GM19468 (cell line): ENCODE results near the gene PPRC1.

Experiments
- ATAC-seq: cut with Tn5 transposase; IDR thresholded peaks from one replicate; pipeline ENCODE4 v1.9.1; 2021; ENCODE audit warnings: mild to moderate bottlenecking, moderate library complexity, moderate number of reproducible peaks; ENCODE audit not compliant: unreplicated experiment; ENCODE audit errors: extremely low read depth

Gene PPRC1

DNA sequence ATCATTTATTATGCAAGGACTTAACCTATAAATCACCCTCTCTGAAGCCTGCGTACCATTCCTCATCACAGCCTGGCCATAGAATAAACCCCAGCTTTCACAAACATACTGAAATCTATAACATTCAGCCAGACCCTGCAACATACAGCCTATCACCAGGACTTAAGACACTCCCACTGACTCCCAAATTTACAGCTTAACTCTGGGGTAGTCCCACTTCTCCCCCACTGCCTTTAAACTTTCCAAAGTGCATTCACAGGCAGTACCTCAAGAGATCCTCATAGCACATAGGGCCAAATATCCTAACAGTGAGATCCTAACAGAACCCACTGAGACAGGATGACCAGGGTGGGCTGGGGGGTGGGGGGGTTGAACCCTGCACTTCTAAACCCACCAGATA lies 16.2 kb upstream of the PPRC1 start:
- no peak for ATAC-seq

DNA sequence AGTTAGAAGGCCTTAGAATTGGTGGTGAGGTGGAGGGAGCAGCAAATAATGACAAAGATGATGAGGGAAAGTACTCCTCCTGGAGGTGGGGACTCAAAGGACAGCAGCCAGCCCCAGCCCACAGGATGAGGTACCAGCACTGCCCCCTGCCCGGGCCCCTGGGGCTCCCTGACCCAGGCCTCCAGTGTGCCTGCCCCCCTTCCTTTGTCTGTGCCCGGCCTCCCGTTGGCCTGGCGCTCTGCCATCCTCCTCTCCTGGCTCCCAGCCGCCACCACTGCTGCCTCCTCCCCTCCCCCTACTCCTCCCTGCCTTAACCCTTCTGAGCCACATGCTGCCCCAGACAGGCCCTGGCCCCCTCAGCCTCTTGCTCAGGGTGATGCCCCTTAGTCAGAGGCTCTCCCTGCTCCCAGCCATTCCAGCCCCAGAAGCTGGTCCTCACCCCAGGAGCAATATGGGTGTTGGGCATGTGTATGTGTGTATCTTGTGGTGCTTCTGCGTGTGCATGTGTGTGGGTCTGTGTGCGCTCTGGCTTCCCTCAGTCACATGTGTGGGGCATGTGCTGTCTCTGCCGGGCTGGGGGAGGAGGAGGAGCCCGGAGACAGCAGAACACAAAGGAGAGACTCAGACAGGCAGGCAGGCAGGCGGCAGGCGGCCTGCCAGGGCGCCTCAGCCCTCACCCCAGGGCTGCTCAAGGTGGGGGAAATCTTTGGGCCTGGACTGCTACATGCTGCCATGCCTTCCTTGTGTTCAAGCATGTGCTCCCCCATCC lies 15.3 kb upstream of the PPRC1 start:
- ATAC-seq = no peak

DNA sequence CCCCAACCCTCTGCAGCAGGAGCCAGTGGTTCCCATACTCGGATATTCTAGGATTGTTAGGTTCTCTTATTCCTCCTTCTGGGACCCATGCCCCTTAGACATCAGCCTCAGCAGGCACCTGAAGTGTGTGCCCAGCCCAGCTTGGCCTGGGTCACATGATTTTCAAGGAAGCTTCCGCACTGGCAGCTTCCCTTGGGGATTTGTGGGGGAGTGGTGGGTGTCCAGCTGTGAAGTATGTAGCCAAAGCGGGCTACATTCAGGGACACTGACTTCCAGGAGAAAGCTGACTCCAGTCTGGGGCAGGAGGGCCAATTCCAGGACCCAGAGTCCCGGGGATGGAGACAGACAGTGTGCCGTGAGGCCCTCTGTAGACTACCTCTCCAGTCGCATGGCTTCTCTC lies 14.0 kb upstream of the PPRC1 start:
- no peak for ATAC-seq

DNA sequence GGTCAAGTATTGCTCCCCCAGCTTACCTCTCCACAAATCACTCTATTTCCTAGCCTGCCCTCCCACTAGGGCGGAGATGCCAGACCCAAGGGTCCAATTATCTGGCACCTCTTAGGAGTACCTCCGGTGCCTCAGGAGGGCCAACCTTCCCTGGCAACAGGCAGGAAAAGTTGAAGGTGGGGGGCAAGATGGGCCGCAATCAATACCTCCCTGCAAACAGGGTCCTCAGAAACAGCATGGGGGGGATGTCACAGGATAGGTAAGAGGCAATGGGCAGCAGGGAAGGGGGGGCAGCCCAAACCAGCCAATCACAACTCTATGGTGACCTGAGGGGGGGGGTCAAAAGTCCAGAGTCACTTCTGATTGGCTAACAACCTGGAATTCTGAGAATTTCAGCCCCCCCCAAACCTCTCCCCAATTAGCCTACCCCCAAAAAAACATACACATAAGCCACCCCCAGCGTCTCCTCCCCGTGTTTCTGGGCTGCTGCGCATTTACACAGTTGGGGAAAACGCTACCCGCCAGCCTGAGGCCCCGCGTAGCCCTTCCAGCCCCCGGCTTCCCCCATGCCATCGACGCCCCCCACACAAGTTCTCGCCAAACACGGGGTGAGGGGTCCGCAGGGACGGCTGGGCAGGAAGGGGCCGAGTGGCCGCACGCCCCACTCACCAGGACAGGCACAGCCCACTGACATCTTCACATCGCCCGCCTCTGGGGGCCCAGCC lies 13.3 kb upstream of the PPRC1 start:
- ATAC-seq = no peak

DNA sequence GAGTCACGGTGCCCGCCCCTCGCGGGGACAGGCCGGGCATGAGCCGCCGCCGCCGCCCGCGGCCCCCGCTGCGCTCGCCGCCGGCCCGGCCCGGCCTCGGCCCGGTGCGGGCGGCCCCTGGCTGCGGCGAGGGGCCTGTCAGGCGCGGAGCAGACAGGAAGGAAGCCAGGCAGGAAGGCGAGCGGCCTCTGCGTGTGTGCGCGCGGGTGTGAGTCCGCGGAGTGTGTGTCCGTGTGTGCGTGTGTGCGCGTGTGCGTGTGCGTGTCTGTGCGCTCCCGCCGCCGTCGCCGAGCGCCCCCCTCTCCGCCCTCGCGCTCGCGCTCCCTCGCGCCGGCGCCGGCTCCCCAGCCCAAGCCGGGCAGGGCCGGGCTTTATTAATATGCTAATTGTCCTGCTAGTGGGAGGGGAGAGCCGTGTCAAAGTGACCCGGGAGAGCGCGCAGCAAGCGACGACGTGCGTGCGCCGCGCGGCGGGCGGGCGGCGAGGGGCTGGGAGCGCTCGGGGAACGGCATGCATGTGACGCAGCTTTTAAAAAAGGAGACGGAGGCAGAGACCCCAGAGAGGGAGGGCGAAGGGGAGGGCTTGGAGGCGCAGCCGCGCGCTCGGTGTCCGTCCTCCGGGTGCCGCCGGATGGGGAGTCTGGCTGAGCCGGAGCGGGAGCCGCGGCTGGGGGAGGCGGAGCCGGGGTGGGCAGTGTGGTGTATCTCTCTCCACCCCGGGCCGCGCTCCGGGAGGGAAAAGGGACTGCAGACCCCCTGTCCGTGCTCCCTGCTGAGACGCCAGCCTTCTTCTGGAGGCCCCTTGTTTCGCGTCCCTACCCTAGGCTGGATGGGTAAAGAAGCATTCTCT lies 12.5 kb upstream of the PPRC1 start, which contains the start of gene LDB1:
Gene LDB1 (minus strand): TSS at position 227 of the 849 bp plus-strand sequence. CDS start 258 bp downstream, outside the sequence.
- ATAC-seq = no peak

DNA sequence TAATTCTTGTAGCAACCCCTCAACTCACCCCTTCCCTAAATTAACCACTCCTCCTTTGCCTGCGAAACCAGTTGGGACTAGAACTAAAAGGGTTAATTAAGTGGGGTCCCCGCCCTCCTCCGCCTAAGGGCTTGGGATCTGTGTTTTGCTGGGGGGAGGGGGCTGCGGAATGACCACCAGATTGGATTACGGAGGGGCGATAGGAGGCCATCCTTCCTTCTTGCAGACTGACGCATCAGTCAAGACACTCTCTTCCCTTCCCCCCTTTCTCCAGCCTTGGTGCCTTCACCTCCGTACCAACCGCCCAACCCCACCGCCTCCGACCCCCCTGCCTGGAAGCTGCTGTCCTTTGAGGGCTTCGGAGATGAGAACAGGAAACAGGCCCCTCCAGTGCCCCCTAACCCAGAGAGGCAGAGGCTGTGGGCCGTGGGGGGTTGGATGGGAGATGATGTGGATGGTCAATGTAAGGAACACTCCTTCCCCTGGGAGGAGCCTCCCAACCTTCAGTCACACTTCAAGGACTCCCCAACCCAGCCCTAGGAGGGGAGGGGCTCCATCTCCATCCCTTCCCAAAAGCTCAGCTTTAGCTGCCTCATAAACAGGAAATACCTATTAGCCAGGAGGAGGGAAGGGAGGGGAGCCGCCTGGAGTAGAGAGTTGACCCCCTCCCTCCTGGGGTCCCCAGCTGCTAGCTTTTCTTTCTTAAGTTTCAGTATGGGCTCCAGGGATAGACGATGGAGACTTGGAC lies 11.7 kb upstream of the PPRC1 start:
- ATAC-seq = no peak

DNA sequence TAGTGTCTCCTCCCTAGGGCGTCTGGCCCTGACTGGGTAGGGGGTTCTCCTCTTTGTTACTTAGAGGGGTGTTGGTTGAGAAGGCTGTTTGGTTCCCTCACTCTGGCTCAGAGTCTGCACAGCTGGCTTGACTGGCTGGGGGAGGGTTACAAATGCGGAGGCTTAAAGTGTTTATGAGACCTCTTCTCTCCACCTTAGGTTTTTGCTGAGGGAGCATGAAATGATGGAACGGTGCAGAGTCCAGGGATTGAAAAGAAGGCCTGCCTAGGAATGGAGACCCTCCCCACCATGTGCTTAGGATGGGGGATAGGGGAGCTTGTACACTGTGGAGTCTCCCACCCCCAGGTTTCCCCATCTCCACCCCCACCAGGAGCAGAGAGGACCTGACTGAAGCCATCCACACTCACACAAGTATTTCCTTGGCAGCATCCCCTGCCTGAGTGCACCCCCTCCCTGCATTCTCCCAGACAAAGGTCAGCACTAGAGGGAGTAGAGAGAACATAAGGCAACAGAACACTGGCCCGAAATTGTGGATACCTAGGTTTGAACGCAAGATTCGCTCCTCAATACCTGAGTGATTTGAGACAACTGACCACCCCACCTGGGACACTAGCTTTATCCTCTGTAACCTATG lies 11.0 kb upstream of the PPRC1 start:
- no peak for ATAC-seq

DNA sequence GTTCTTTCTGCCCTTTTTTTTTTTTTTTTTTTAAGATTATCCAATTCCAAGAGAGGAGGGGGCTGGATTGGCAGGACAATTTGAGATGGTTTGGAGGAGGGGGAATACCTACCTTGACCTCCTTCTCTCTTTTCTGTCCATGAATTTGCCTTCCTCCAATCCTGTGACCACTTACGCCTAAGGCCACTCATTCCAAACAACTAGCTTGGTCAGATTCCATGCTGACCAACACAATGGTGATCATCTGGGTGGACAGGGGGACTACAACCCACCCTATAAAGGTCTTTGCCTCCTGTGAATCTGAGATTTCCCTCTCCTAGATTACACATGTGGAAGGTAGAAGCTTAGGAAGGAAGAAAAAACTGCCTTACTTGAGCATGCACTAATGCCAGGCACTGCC lies 10.4 kb upstream of the PPRC1 start:
- ATAC-seq = no peak

DNA sequence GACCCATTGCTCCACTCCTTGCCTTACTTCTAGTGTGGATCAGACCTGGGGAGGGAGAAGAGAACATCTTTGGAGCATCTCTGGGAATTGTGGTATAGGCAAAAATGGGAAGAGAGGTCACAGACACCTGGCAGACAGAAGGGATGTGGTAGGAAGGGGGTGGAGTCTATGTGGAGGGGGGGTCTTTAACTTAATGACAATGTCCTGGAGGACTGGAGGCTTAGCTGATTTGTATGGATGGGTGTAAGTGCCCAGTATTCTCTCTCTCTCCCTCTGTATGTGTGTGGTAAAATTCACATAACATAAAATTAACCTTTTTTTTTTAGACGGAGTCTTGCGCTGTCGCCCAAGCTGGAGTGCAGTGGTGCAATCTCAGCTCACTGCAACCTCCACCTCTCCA lies 9.6 kb upstream of the PPRC1 start:
- ATAC-seq = no peak

DNA sequence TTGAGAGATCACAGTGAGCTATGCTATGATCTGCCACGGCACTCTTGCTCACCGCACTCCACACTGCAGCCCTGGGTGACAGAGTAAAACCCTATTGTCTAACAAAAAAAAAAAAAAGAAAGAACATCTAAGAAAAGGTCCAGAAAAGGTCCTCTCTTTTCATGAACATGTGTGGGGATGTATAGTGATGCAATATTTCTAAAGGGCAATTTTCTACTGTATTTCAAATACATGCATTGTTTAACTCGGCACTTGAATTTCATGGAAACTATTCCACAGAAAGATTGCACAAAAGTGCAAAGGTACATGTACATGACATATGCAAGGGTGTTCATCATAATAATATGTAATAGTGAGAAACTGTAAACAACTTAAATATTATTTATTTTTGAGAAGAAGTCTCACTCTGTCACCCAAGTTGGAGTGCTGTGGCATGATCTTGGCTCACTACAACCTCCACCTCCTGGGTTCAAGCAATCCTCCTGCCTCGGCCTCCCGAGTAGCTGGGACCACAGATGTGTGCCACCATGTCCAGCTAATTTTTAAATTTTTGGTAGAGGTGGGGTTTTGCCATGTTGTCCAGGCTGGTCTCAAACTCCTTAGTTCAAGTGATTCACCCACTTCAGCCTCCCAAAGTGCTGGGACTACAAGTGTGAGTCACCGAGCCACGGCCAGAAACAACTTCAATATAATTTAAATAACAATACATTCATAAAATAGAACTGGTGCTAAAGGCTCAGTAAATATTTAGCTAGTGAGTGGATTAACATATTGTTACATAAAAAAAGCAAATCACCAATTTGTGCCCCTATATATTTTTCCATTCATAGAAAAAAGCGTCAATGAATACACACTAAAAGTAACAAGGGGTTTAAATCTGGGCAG lies 1.3 kb upstream of the PPRC1 start:
- ATAC-seq = no peak

DNA sequence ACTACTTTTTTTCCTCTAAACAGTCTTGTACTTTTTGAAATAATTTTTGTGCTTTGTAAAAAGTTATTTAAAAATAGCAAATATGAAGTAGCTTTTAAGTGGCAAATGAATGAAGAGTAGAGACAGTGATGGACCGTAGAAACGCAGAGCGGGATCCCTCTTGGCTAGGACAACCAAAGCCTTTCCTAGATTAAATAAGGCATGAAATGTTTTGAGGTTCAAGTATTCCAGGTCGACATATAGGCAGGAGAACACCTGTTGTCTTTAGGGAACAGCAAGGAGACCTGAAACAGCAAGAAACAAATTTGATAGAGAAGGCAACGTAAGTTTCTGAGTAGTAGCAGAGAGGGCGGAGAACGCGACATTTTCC lies 662 bp upstream of the PPRC1 start:
- ATAC-seq = no peak

DNA sequence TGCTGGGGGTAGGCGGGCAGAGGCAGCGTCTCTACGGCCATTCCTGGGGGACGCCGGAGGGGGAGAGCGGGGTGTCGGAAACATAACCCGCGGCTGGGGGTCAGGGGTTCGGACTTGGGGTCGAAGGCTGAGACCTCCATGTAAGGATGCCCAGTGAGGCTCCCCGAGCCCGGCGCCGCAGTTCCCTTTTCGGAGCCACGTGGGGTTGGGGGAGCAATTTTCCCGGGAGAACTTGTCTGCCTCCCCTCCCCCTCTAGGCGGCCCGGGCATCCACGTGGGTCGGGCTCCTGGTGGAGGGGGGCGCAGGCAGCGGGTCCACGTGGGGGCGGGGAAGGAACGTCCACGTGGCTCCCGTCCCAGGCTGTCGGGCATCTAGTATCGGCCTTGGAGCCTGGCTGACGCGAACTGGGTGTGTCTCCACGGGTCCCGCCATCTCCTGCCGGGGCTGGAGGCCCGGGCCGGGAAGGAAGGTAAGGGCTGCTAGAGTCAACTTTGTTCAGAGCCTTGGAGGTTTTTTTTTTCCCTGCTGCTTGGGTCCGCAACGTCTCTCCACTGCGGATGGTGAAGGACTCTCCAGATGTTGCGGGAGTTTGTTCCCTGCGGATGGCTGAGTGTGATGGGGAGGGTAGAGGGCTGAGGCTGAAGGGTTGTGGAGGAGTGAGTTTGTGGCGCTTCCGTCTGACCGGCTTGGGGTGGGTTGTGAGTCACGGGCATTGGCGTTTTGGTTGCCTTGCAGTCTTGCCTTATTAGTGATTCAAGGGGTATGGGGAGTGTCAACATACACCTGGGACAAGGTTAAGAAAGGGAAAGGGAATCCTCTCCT lies 744 bp downstream of the PPRC1 start:
- ATAC-seq = no peak

DNA sequence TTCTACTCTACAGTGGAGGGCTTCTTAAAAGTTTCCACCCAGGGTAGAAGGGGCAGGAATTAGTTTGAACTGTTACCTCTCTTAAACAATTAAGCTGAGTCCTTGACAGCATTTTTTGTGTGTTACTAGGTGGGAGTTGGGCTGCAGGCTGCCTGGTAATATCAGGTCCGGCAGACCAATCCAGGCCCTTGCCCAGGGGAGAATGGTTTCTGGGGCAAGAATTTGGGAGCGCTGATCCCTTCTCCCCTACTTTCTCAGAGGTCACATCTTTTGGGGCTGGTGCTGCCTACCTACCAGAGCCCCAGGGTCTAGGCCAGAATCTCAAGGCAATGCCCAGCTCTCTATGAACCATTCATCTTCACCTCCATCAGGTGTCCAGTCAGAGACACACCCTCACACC lies 1.6 kb downstream of the PPRC1 start:
- no peak for ATAC-seq

DNA sequence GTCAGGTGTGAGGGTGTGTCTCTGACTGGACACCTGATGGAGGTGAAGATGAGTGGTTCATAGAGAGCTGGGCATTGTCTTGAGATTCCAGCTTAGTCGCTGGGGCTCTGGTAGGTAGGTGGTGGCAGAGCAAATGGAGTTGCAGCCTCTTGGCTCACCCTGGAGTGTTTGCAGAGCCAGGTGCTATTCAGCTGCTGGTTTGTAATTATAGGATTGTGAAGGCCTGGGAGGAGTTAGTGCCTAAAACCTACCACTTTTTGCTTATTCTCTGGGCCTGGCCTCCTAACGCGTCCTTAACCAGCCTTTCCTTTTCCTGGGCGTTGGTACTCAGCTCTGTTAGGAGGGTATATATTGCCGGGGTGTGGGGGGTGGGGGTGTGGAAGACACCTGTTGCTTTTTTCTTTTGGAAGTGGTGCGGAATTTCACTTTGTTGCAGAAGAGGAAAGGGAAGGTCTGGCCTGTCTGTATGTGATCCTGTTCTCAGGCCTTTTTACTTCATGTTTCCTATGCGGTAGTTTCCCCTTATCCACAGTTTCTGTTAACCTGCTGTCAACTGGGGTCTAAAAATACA lies 3.2 kb downstream of the PPRC1 start:
- no peak for ATAC-seq

DNA sequence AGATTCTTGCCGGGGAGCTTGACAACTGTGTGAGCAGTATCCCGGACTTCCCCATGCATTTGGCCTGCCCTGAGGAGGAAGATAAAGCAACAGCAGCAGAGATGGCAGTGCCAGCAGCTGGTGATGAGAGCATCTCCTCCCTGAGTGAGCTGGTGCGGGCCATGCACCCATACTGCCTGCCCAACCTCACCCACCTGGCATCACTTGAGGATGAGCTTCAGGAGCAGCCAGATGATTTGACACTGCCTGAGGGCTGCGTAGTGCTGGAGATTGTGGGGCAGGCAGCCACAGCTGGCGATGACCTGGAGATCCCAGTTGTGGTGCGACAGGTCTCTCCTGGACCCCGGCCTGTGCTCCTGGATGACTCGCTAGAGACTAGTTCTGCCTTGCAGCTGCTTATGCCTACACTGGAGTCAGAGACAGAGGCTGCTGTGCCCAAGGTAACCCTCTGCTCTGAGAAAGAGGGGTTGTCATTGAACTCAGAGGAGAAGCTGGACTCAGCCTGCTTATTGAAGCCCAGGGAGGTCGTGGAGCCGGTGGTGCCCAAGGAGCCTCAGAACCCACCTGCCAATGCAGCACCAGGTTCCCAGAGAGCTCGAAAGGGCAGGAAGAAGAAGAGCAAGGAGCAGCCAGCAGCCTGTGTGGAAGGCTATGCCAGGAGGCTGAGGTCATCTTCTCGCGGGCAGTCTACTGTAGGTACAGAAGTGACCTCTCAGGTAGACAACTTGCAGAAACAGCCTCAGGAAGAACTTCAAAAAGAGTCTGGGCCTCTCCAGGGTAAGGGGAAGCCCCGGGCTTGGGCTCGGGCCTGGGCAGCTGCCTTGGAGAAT lies 6.7 kb downstream of the PPRC1 start:
- no peak for ATAC-seq

DNA sequence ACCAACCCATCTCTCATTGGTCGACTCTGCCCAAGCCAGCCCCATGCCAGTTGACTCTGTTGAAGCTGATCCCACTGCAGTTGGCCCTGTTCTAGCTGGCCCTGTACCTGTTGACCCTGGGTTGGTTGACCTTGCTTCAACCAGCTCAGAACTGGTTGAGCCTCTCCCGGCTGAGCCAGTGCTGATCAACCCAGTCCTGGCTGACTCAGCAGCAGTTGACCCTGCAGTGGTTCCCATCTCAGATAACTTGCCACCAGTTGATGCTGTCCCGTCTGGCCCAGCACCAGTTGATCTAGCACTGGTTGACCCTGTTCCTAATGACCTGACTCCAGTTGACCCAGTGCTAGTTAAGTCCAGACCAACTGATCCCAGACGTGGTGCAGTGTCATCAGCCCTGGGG lies 7.4 kb downstream of the PPRC1 start:
- no peak for ATAC-seq
